Measurements from ENCODE around the gene USP12. TPM values are rescaled to one million over a fixed set of nuclear protein-coding genes. Genes with fewer than 3 reads are reported as not detected.
"Not testable (repeated sequence)": the region's sequence is repeated elsewhere in the genome, so short reads cannot be mapped to it uniquely, and the experiment has no call there.

USP12 gene
- total and polyA plus RNA-seq, 3 donors from 2014 or later = 24.3 to 30.2 (median 26.1) TPM

- H3K4me1 ChIP-seq = no peaks in the 10 kb centered on the region
Measured at GRCh38 chr13:27148900-27149299, 22.7 kb downstream of the USP12 start.

DNA sequence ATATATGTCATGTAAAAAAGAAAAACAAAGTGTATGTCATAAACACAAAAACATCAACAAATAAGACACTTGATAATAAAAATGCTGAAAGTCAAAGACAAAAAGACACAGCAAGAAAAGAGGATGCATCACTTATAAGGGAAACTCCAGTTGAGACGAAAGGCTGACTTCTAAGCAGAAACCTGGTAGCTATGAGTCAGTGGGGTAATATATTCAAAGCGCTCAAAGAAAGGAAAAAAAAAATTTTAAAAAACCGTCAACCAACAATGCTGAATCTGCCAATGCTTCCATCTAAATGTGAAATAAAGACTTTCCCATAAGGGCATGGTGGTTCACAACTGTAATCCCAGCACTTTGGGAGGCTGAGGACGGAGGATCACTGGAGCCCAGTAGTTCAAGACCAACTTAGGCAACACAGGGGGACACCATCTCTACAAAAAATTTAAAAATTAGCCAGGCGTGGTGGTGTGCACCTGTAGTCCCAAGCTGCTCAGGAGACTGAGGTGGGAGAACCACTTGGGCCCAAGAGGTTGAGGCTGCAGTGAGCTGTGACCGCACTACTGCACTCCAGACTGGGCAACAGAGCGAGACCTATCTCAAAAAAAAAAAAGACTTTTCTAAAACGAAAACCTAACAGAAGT is 24.0 kb downstream of the USP12 start:
- H3K36me3 ChIP-seq (ENCODE audit: low read depth, missing control alignments) = no peaks in the 10 kb centered on the region
- H3K4me1 ChIP-seq = no peaks in the 10 kb centered on the region
- no peak overlapping the region for H3K27ac ChIP-seq
- H3K9me3 ChIP-seq = no peaks in the 10 kb centered on the region
- intact Hi-C loops (cut with DNase I; ENCODE audit: low total_unique reads) = no loop called here
- DNase-seq = no peak
- H3K4me3 ChIP-seq = no peak overlapping the region
- H3K27me3 ChIP-seq = no peaks in the 10 kb centered on the region
- TF ChIP-seq, protein P1, sequence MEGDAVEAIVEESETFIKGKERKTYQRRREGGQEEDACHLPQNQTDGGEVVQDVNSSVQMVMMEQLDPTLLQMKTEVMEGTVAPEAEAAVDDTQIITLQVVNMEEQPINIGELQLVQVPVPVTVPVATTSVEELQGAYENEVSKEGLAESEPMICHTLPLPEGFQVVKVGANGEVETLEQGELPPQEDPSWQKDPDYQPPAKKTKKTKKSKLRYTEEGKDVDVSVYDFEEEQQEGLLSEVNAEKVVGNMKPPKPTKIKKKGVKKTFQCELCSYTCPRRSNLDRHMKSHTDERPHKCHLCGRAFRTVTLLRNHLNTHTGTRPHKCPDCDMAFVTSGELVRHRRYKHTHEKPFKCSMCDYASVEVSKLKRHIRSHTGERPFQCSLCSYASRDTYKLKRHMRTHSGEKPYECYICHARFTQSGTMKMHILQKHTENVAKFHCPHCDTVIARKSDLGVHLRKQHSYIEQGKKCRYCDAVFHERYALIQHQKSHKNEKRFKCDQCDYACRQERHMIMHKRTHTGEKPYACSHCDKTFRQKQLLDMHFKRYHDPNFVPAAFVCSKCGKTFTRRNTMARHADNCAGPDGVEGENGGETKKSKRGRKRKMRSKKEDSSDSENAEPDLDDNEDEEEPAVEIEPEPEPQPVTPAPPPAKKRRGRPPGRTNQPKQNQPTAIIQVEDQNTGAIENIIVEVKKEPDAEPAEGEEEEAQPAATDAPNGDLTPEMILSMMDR (IDR thresholded peaks at IDR 0.05) = no peak
- no peak for TF ChIP-seq POLR2A (IDR thresholded peaks at IDR 0.05)
- WGBS, 2 donors = 90 to 92% methylated on average over 8 of the region's 8 CpGs

More at GRCh38 chr13:27148900-27149299, 22.7 kb downstream of the USP12 start:
- Histone ChIP-seq H3K36me3 (ENCODE audit: low read depth, missing control alignments) (no peaks in the 10 kb centered on the region), H3K4me3 (no peak overlapping the region), H3K27me3 (no peaks in the 10 kb centered on the region), H3K27ac (no peak overlapping the region), H3K9me3 (no peaks in the 10 kb centered on the region)
- intact Hi-C loops (cut with DNase I; ENCODE audit: low total_unique reads) = no loop called here
- DNase-seq = no peak
- WGBS, 2 donors = 92 to 94% methylated on average over 6 of the region's 6 CpGs
- no peak for TF ChIP-seq POLR2A (IDR thresholded peaks at IDR 0.05)
- TF ChIP-seq, protein P1 (IDR thresholded peaks at IDR 0.05) = no peak

- intact Hi-C loops (cut with DNase I; ENCODE audit: low total_unique reads) = no loop called here
- no peak for DNase-seq
- 96 to 98% methylated on average over 5 of the region's 5 CpGs for WGBS, 2 donors
Measured at GRCh38 chr13:27141746-27142145, 29.9 kb downstream of the USP12 start.

GRCh38 chr13:27141159-27141558 is 30.5 kb downstream of the USP12 start:
- 91 to 97% methylated on average over 5 of the region's 5 CpGs for WGBS, 2 donors
- H3K27me3 ChIP-seq; H3K9me3 ChIP-seq; H3K36me3 ChIP-seq (ENCODE audit: low read depth, missing control alignments); DNase-seq; H3K4me3 ChIP-seq; H3K4me1 ChIP-seq; H3K27ac ChIP-seq; intact Hi-C loops (cut with DNase I; ENCODE audit: low total_unique reads): not testable (repeated sequence)

More at GRCh38 chr13:27141746-27142145, 29.9 kb downstream of the USP12 start:
- TF ChIP-seq POLR2A (IDR thresholded peaks at IDR 0.05) = no peak
- TF ChIP-seq, protein P1 (IDR thresholded peaks at IDR 0.05) = no peak
- H3K27me3 ChIP-seq = no peaks in the 10 kb centered on the region
- no peaks in the 10 kb centered on the region for H3K9me3 ChIP-seq
- H3K36me3 ChIP-seq (ENCODE audit: low read depth, missing control alignments) = no peaks in the 10 kb centered on the region
- no peak overlapping the region for H3K4me3 ChIP-seq
- no peak overlapping the region for H3K27ac ChIP-seq
- no peaks in the 10 kb centered on the region for H3K4me1 ChIP-seq

DNA sequence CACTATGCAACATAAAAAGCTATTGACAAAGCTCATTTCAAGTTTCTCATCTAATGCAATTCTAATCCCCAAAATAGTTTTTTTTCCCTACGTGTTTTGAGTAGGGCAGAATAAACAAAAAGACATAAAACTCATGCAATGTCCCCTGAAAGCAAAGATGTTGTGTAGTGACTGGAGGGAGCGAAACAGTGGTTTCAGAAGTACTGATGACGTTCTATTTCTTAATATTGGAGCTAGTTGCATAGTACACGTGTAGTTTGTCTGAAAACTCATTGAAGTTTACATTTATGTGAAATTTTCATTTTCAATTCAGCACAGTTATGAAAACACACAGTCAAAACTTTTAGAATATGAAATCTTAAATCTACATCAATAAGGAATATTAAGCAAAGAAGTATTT is 31.6 kb downstream of the USP12 start:
- WGBS, 2 donors = 93 to 94% methylated on average over 4 of the region's 4 CpGs
- no peaks in the 10 kb centered on the region for H3K9me3 ChIP-seq
- H3K4me3 ChIP-seq = no peak overlapping the region
- H3K27ac ChIP-seq = no peak overlapping the region
- H3K4me1 ChIP-seq = no peaks in the 10 kb centered on the region
- no peaks in the 10 kb centered on the region for H3K36me3 ChIP-seq (ENCODE audit: low read depth, missing control alignments)
- no peak for DNase-seq
- no peaks in the 10 kb centered on the region for H3K27me3 ChIP-seq
- TF ChIP-seq POLR2A (IDR thresholded peaks at IDR 0.05) = no peak
- TF ChIP-seq, protein P1 (IDR thresholded peaks at IDR 0.05) = no peak
- intact Hi-C loops (cut with DNase I; ENCODE audit: low total_unique reads) = no loop called here
